NCI-H2227 treated with DMSO at 0.1 percent for 48 hours (cell line): ENCODE data around the gene FAXC.
A peak's percentile ranks its signal among the peaks of the same experiment; 100 is the strongest.
"Not testable (repeated sequence)": the region's sequence is repeated elsewhere in the genome, so short reads cannot be mapped to it uniquely, and the experiment has no call there.

ENCODE experiments used
- DNase-seq: peaks from one replicate; lab custom pipeline; 2025; lab: John Stamatoyannopoulos, UW

FAXC gene

DNA sequence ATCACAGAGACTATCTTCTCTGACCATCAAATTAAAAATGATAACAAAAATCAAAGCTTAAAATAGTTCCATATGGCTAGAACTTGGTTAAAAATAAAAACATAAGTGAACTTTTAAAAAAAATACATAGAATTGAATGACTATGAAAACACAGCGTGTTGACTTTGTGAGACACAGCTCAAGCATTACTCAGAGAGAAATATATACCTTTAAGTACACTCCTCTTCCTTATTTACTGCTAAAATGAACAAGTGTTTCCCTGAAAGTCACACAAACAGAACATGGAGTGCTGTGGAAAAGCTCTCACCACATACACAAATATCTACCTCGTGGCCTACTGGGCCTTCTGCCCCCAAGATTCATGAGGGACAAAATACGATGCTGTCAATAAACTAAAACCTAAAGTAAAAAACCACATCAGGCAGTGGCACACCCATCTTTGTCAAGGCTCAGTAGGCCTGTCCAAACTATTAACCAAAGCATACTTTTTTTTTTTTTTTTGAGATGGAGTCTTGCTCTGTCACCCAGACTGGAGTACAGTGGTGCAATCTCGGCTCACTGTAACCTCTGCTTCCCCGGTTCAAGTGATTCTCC, 7.5 kb downstream of the FAXC start:
- DNase-seq = no peak

DNA sequence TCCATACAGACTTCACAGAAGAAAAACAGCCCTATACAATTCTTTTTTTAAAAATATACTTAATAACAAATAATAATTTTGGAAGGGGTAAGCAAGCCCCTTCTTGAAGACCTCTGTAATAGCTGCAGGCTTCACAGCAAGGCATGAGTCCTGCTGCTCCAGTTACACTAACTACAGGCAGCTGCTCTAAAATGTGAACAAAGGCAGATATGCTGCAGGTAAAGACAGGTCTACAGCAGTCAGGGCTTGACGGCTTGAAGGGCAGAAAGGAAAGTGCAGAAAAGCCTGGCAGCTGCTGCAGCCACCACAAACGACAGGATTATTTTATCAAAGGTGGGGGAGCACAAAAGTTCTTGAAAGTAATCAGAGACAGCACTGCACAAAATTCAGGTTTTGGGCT, 11.3 kb downstream of the FAXC start:
- no peak for DNase-seq

DNA sequence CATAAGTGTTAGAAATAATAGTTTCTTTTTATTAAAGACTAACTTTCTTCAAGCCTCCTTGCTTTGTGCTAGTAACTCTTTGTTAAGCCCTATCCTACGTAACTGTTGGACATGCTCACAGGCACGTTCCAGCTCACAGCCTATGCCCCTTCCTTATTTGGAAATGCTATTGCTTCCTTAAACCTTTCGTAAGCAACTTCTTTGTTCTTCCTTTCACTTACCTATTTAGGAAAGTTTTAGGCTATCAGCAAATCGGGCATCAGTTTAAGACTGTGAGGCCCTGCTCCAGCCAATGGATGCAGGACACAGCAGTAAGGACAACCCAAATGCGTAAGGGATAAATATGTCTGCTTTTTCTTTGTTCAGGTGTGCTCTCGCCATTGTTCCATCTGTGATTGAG, 14.2 kb downstream of the FAXC start:
- not testable (repeated sequence) for DNase-seq

DNA sequence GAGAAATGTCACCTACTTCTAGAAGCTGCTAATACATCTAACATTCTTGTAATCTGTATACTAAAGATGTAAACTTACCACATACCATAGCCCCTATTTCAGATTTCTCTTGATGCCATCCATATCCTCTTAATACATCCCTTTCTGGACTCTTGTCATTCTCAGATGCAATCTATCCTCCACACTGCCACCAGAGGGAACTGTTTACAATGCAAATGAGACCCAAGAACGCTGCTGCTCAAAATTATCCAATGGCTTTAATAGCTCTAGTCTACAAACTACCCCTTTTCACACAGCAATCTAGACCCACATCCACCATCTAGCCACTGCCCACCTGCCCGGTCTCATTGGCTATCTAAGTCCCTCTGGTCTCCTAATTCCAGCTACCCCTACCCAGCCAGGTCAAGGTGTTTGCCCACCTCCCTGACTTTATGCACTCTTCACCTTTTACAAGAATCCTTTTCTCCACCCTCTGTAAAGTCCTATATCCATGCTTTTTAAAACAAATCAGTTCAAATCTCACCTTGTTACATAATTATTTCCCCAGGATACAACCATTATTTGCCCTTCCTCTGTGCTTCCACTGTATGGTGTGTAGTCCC, 14.8 kb downstream of the FAXC start:
- peak; percentile 12 for DNase-seq

DNA sequence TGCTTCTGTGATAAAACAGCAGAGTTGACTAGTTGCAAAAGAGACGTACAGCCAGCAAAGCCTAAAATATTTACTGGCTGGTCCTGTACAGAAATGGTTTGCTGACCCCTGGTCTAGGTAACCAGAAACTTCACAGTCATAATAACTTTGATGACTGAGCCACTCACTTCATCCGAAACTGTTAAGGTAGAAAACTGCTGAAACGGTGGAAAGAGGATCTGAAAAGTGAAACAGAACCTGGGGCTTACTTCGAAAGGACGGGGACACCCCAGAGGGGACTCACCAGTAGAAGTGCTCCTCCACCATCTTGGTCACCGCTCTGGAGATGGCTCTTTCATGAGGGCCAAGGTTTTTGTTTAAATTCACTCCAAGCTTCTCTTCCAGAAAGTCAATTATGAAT, 16.4 kb downstream of the FAXC start:
- no peak for DNase-seq

DNA sequence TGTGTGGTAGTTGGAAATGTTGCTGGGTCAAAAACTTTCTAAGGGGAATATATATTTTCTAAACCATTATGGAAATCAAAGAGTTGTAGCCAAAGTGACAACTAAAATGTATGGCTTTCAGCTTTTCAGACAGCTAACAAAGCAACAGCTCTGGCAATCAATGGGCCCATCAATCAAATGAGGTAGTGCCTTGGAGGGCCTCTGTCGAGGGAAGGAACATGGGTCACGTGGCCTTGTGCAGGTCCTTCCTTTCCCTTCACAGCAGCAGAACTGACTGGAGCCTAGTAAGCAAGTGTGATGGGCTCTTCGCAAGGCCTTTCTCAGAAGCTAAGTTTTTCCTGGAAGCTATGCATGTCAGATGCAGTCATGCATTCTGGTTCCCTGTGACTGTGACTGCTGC, 17.9 kb downstream of the FAXC start:
- no peak for DNase-seq

DNA sequence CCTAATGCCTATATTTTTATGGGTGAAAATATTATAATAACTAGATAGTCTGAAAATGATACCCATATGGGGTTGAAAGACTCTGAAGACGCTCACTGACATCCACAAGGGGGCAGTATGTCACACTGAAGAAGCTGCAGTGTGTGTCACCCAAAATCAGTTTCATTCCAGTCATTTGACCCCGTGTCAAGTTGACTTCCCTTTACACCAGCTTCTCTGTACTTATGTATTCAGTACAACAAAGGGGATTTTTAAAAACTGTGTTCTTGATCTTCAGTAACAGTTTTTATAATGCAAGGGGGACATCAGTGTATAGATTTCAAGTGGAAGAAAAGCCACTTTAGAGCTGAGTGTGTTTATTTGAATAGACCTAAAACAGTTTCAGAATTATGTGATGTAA, 19.3 kb downstream of the FAXC start:
- DNase-seq = no peak

DNA sequence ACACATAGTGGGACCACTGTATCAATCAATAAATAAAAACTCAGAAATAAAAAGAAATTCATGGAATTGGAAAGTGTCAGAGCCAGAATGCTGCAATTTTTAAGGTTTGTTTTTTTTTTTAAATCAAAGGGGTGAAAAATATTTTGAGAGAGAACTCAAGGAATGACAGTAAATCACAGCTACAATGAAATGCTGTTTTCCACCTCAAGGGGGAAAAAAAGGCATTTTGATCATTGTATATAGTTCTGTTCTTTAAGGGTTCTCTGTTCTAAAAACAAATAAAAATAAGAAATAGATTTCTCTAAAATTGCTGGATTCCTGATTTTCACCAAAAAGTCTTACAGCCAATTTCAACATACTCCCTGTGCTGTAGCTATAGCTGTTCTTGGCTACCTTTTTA, 24.5 kb downstream of the FAXC start:
- DNase-seq = no peak

DNA sequence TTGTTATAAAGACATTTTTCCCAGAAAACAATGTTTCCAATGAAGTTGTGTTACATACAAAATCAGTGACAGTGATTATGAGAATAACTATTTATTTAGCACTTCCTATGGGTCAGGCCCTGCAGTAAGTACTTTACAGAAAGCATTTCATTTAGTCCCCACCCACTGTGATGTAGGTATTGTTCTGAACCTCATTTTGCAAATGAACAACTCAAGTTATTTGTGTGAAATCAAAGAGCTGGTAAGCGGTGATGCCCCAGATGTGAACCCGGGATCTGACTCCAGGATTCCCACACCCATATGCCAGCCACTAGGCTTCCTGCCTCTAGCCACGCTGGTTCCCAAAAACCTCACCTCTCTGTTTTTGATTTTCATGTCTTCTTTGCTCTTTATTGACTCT, 30.9 kb downstream of the FAXC start:
- DNase-seq = no peak

DNA sequence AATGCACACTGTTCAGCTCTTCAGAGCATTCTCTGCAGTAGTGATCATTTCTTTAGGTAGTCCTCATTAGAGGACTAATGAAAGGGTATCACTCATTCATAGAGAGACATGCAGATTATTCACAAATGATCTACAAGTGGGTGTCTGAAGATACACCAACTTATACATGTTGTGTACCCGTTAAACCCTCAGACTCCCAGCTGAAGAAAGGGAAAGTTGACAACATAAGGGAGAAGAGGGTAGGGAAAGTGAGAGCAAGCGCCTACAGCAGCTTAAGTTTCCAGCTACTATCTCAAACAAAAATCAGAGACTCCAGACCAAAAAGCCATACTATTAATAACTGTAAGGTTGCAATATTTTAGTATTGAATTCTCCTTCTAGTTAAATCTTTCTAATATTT, 37.1 kb downstream of the FAXC start:
- no peak for DNase-seq

DNA sequence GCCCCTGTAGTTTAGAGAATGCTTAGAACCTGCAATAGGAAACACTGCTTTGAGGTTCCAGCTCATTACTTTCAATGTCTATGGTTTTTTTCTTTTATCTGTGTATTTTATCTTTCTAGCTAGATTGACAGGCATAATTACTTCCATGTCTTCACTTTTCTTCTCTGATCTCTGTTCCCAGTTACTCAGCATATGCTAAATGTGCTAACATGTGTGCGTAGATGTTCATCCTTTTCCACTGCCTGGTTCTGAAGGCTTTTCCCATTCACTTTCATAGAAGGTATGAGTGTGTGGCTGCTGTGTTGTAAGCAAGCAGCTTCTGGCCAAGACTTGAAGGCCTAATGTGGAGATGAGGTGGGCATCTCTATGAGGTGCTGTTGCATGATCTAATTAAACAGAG, 38.9 kb downstream of the FAXC start:
- no peak for DNase-seq

DNA sequence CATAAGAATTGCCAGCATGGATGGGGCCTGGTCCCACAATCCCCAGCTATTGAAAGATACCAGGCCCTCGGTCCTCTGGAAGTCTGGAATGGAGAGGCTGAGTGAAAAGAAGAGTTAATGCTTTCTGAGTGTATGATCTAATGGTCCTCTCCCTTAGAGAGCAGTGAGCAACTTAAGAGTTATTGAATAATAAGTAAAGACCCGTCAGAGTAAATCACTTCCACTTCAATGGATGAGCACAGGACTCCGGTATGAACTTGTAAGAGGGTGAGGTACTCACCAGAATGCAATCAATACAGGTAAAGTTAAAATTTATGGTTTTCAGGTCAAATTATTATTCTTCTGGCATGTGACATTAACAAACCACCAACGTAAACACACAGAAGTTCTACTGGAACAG, 39.9 kb downstream of the FAXC start:
- no peak for DNase-seq

DNA sequence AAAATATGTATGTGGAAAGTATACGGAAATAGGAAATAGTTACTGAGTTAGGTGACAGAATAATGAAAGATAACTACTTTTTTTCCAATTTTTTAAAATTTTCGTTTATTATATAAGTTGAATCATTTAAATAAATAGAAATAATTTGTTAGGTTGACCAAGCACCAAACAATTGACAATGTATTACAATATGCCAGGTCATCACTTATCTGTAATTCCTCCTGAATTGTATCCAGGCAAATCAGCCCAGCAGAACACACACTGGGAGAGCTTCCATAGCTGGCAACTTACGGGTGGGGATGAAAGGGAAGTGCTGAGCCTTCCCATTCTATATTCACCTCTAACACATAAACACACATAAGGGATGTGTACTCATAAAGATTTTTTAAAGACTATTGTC, 40.7 kb downstream of the FAXC start:
- DNase-seq = no peak

DNA sequence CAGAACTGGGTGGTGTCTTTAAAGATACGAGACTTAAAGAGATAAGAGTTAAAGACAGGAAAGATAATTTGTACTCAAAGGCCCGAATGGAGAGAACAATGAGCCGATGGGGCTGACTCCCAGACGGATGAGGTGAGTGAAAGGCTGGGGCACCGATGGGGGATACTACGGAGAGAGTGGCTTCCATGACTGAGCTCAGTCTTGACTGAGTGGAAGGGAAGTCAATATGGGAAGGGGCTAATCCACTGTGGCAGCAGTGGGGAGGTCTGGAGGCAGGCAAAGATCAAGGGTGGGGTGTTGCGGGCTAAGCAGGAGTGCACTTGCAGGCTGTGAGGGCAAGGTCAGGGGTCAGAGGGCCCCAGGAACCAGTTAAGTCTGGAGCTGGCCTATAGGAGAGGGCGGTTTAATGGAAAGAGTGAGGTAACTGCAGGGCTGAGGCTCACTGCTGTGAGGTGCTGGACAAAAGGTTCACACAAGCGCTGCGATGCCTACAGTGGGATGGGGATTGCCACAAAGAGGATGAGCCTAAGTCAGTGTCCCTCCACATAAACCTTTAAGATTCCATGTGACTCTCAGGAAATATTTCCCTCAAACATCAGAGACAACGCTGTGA, 42.1 kb downstream of the FAXC start:
- no peak for DNase-seq

DNA sequence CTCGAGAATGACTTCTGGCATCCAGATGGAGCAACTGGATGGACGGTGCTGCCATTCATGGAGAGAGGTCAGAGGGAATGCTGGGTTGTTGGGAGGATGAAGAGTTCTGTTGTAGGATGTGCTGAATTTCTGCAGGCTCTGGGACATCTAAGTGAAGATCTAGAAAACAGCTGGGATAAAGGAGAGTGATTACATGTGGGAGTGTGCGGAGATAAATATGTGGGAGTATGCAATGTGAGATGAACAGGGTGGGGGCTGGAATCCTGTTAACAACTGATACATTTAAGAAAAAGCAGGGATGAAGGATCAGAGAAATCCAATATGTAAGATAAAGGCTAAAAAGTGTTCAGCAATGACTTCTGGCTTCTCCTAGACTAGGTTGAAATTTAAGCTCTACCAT, 43.1 kb downstream of the FAXC start:
- no peak for DNase-seq

DNA sequence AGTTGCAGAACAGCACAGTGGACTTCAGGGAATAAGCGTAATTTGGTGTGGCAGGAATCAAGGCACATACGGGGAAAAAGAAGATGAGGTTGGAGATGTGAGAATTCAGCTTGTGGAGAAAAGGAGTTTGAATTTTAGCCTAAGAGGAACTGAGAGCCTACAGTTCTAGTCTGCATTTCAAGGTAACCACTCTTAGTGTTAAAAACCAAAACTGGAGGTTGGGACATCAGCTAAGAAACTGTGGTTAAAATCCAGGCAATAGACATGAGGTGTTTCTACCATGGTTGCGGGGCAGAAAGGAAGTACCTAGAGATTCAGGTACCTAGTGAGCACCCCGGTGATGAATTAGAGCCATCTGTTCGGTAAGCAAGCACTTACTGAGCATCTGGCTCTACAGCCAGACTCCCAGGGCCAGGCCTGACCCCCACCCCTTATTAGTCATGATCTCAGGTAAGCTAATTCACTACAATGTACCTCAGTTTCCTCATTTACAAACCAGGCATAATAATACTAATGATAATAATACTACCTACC, 44.4 kb downstream of the FAXC start:
- DNase-seq = no peak

DNA sequence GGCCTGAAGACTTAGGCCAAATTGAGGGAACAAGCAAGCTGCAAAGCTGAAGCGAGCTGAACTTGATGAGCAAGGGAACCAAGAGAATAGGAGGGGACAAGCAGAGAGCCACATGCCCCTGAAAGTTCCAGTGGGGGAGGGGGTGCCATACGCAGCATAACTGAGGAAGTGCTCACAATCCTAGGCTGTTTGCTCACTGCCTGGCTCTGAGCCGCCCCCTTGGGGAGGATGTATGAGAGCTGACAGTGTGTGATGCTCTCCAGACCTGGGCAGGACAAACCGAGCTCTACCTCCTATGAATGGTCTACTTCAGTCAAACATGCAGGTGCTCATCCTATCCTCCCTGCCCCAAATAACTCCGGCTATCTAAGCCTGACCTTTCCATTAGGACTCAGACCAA, 52.1 kb downstream of the FAXC start:
- DNase-seq = no peak

DNA sequence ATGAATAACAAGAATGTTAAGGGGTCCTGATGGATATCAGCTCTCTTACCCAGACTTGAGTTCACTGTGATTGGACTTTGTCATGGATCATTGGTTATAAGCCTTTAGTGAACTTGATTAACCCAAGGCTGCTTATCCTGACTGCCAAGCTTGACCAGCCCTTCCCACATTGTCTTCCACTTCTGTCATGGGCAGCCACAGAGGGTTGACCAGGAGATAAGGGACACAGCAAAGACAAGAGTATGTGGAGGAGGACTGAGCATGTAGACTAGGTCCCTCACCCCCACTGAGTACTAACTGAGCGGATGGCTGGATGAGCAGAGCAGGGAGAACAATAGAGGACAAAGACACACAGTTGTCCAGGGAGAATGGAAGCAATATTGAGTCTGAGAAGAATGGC, 52.5 kb downstream of the FAXC start:
- DNase-seq = no peak

DNA sequence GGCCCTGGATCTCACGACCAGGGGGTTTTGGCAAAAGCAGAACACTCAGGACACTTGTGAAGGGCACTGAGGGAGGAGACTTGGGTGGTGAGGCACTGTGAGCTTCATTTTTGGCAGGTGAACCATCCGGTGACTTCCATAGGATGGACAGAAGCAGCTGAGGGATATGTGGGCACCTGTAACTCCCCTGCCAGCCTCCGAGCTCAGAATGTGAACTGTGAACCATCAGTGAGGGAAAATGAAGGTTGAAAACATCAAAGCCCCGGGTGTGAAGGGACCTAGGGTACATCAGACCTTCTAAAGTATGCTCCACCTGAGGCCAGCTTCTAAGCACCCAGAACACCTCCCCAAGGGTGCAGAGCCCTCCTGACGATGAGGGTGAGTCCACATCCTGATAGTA, 53.2 kb downstream of the FAXC start:
- no peak for DNase-seq

DNA sequence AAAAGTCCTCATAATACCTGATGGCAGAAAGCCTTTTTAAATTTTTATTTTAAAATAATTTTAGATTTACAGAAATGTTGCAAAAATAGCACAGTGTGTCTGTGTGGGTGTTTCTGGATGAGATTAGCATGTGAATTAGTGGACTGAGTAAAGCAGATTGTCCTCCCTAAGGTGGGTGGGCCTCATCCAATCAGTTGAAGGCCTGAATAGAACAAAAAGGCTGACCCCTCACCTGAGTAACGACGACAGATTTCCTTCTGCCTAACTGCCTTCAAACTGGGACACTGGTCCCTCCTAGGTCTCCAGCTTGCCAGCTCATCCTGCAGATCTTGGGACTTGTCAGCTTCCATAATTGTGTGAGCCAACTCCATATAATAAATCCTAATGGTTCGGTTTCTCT, 54.2 kb downstream of the FAXC start:
- no peak for DNase-seq

DNA sequence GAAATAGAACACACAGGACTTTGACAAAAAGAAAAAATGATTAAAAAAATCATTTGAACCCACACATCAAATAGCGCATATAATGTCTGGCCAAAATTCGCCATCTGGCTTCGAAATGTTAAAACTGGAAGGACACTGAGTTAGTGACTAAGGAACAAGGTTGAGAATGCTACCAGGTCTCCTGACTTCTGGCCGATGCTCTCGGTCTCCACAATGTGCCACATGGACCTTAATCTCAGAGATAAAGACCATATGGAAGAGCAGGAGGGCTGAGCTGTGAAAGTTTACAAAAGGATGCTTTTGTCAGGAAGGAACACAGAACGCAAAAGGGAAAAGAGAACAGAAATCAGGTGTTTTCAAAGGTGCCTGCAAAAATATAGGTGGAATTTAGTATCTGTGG, 54.7 kb downstream of the FAXC start:
- no peak for DNase-seq

DNA sequence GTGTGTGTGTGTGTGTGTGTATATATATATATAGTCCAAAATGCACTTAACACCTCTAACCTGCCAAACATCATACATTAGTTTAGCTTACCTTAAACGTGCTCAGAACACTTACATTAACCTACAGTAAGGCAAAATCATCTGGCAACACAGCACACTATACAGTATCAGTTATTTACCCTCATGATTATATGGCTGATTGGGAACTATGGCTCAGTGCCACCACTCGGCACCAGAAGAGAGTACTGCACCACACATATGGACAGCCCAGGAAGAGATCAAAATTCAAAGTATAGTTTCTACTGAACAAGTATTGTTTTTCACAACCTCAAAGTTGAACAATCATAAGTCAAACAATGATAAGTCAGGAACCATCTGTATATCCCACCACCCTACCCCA, 59.8 kb downstream of the FAXC start:
- no peak for DNase-seq

DNA sequence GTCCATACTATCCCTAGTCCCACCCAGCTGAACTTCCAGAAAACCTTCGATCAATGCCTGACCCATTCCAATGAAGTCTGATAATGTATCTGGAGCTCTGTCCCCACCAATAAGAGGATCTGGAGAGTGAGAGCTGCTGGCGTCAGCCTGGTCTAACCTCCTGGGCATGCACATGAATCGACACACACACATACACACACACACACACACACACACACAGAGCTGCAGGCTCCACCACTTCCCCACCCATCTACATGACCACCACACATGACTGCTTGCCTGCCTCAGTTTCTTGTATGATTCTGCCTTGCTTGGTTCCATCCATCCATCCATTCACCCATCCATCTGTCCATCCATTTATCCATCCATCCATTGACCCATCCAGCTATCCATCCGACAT, 60.8 kb downstream of the FAXC start:
- no peak for DNase-seq

DNA sequence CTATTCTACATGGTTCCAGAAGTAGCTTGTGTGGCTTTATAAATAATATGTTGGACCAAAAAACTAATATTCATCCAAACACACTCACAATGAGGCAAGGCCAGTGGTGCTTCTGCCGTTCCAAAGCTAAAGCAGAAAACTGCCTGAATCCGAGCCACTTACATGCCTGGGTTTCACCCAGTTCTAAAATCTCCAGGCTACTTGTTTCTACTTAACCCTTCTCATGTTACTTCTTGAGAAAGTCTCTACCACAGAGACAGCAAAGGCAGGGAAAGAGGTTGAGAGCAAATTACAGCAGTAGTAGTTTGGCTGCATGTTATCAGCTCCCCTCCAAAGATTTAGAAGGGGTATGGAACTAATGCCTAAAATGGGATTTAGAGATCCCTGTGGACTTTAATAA, 62.0 kb downstream of the FAXC start:
- DNase-seq = no peak
